ENCODE results near the gene CTCFL. TPM values are rescaled to one million over a fixed set of nuclear protein-coding genes. Genes with fewer than 3 reads are reported as not detected.
A peak's percentile ranks its signal among the peaks of the same experiment; 100 is the strongest.

The CTCFL gene
- total and polyA plus RNA-seq, 2 of the 13 experiments (the other 11 are each of a cell fraction or from before 2014, with no cell fraction given), result 0.04 TPM; not detected in 1

DNA sequence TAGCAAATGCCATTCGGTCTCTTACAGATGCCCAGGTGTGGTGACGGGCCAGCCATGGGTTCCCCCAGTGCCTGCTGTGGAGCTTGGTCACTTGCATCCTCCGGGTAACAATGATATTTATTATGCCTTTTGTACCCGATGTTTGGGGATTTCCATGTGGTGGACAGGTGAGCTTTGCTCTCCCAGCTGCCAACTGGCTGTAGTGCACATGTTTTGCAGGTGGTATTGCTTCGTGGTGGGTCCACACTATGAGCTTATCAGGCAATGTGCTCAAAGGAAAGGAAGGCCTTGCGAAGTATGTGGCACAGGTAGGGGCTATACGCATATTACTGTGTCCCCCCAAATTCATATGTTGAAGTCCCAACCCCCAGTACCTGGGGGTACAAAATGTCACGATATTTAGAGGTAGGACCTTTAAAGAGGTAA is 4.2 kb upstream of the CTCFL start (continued):
- TF ChIP-seq, protein P1, sequence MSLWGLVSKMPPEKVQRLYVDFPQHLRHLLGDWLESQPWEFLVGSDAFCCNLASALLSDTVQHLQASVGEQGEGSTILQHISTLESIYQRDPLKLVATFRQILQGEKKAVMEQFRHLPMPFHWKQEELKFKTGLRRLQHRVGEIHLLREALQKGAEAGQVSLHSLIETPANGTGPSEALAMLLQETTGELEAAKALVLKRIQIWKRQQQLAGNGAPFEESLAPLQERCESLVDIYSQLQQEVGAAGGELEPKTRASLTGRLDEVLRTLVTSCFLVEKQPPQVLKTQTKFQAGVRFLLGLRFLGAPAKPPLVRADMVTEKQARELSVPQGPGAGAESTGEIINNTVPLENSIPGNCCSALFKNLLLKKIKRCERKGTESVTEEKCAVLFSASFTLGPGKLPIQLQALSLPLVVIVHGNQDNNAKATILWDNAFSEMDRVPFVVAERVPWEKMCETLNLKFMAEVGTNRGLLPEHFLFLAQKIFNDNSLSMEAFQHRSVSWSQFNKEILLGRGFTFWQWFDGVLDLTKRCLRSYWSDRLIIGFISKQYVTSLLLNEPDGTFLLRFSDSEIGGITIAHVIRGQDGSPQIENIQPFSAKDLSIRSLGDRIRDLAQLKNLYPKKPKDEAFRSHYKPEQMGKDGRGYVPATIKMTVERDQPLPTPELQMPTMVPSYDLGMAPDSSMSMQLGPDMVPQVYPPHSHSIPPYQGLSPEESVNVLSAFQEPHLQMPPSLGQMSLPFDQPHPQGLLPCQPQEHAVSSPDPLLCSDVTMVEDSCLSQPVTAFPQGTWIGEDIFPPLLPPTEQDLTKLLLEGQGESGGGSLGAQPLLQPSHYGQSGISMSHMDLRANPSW (CRISPR knock-in tag; IDR thresholded peaks at IDR 0.05; ENCODE audit: borderline replicate concordance), result no peak
- TF ChIP-seq HES4 (CRISPR knock-in tag; IDR thresholded peaks at IDR 0.05; ENCODE audit: borderline replicate concordance) (peak; percentile 46; the same call in 1 of the 2 replicates), STAT5B (CRISPR knock-in tag; IDR thresholded peaks at IDR 0.05) (no peak), SAP130 (CRISPR knock-in tag; IDR thresholded peaks at IDR 0.05; ENCODE audit: low read depth) (no peak), CCDC6 (CRISPR knock-in tag; IDR thresholded peaks at IDR 0.05) (no peak), KAT2B (IDR thresholded peaks at IDR 0.05; ENCODE audit: borderline replicate concordance, low read depth, low read length) (no peak), FLYWCH1 (CRISPR knock-in tag; IDR thresholded peaks at IDR 0.05) (0 out of 2 replicates have a peak, but pooled peaks have one; percentile 26), ZNF567 (CRISPR knock-in tag; IDR thresholded peaks at IDR 0.05; ENCODE audit: borderline replicate concordance) (no peak), SNAPC2 (CRISPR knock-in tag; IDR thresholded peaks at IDR 0.05) (no peak), SETDB1 (CRISPR knock-in tag; IDR thresholded peaks at IDR 0.05; ENCODE audit: borderline replicate concordance) (peak; percentile 90), ZNF441 (CRISPR knock-in tag; IDR thresholded peaks at IDR 0.05; ENCODE audit: borderline replicate concordance) (peak; percentile 85; the same call in 1 of the 2 replicates), MBNL3 (CRISPR knock-in tag; conservative IDR thresholded peaks at IDR 0.05) (no peak), ZNF3 (CRISPR knock-in tag; IDR thresholded peaks at IDR 0.05) (no peak)
- TF ChIP-seq, protein P2, sequence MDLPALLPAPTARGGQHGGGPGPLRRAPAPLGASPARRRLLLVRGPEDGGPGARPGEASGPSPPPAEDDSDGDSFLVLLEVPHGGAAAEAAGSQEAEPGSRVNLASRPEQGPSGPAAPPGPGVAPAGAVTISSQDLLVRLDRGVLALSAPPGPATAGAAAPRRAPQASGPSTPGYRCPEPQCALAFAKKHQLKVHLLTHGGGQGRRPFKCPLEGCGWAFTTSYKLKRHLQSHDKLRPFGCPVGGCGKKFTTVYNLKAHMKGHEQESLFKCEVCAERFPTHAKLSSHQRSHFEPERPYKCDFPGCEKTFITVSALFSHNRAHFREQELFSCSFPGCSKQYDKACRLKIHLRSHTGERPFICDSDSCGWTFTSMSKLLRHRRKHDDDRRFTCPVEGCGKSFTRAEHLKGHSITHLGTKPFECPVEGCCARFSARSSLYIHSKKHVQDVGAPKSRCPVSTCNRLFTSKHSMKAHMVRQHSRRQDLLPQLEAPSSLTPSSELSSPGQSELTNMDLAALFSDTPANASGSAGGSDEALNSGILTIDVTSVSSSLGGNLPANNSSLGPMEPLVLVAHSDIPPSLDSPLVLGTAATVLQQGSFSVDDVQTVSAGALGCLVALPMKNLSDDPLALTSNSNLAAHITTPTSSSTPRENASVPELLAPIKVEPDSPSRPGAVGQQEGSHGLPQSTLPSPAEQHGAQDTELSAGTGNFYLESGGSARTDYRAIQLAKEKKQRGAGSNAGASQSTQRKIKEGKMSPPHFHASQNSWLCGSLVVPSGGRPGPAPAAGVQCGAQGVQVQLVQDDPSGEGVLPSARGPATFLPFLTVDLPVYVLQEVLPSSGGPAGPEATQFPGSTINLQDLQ (CRISPR knock-in tag; IDR thresholded peaks at IDR 0.05), result no peak
- TF ChIP-seq, protein P3, sequence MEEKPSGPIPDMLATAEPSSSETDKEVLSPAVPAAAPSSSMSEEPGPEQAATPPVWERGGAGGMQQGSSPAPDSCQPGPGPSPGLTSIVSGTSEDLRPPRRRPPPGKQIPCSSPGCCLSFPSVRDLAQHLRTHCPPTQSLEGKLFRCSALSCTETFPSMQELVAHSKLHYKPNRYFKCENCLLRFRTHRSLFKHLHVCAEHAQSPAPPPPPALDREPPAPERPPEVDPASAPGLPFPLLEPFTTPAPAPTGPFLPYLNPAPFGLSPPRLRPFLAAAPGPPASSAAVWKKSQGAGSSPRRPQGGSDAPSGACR (CRISPR knock-in tag; IDR thresholded peaks at IDR 0.05), result peak; percentile 60; the same call in 1 of the 2 replicates
- TF ChIP-seq, protein P4, sequence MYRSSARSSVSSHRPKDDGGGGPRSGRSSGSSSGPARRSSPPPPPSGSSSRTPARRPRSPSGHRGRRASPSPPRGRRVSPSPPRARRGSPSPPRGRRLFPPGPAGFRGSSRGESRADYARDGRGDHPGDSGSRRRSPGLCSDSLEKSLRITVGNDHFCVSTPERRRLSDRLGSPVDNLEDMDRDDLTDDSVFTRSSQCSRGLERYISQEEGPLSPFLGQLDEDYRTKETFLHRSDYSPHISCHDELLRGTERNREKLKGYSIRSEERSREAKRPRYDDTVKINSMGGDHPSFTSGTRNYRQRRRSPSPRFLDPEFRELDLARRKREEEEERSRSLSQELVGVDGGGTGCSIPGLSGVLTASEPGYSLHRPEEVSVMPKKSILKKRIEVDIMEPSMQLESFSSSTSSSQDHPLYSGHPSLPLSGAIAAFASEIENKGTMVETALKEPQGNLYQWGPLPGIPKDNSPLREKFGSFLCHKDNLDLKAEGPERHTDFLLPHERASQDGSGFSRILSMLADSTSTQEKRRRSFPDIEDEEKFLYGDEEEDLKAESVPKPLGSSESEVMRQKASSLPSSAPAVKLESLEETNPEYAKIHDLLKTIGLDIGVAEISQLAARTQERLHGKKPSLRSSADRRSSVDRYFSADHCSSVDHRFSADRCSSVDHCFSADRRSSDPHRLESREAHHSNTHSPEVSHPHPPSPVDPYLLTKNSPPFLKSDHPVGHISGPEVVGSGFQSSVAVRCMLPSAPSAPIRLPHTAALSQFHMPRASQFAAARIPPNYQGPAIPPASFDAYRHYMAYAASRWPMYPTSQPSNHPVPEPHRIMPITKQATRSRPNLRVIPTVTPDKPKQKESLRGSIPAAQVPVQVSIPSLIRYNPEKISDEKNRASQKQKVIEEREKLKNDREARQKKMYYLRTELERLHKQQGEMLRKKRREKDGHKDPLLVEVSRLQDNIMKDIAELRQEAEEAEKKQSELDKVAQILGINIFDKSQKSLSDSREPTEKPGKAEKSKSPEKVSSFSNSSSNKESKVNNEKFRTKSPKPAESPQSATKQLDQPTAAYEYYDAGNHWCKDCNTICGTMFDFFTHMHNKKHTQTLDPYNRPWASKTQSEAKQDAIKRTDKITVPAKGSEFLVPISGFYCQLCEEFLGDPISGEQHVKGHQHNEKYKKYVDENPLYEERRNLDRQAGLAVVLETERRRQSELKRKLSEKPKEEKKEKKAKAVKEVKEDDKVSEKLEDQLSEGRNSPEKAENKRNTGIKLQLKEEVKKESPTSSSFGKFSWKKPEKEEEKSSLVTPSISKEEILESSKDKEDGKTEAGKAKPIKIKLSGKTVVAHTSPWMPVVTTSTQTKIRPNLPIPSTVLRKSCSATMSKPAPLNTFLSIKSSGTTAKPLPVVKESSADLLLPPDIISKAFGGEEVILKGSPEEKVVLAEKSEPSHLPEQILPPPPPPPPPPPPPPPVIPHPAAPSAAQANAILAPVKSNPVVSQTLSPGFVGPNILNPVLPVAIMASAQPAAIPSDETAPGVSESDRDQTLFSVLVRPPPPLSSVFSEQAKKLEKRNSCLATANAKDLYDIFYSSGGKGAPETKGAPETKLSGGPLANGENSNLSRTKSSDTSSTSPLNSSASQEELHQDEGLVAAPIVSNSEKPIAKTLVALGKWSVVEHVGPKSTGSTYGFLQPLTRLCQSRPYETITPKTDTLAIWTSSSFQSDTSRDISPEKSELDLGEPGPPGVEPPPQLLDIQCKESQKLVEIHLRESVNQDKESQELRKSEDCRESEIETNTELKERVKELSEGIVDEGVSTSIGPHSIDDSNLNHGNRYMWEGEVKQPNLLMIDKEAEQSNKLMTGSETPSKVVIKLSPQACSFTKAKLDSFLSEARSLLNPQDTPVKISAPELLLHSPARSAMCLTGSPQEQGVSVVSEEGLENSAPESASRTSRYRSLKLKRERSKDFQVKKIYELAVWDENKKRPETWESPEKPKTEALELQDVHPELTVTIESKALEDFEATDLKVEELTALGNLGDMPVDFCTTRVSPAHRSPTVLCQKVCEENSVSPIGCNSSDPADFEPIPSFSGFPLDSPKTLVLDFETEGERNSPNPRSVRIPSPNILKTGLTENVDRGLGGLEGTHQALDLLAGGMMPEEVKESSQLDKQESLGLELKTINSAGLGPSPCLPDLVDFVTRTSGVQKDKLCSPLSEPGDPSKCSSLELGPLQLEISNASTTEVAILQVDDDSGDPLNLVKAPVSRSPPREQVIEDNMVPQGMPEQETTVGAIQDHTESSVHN (CRISPR knock-in tag; IDR thresholded peaks at IDR 0.05), result no peak
